GF-D8 (cell line): ENCODE results near the gene PDZRN3.
"Not testable (repeated sequence)": the region's sequence is repeated elsewhere in the genome, so short reads cannot be mapped to it uniquely, and the experiment has no call there.

ENCODE experiments used
- DNase-seq: peaks from one replicate; lab custom pipeline; 2025; lab: John Stamatoyannopoulos, UW

PDZRN3 gene

DNA sequence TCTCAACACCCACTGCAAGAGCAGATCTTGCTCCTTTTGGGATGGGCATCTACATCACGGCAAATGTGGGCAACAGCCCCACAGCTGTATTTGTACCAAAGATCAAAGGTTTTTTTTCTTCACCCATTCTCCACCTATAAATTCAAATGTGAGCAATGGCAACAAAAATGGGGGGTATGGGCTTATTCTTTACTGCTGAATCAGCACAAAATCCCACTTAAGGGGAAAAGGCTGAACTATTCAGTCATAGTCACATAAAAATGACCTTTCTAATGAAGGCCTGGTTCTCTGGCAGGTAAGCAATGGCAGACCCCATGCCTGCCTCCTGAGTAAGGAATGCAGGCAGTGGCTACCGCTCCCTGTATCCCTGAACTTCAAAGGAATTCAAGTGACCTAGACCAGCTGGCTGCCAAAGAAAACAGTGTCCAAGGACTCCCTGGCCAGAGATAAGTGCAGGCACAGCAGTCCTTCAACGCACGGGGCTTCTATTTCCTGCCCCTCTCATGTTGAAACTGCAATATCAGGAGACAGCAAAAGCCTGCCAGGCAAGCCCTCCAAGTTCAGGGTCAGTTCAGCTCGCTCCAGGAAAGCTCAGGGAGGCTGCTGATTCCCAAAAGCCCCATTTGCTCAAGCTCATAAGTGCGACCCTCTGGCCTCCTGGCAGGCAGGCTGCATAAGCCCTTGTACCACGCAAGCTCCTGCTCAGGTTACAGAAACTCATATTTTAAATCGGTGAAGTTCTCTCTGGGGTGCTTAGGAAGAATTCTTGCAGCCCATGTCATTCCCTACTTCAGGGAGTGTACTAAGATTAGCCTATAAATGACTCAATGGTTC, 134.1 kb downstream of the PDZRN3 start:
- DNase-seq: no peak

DNA sequence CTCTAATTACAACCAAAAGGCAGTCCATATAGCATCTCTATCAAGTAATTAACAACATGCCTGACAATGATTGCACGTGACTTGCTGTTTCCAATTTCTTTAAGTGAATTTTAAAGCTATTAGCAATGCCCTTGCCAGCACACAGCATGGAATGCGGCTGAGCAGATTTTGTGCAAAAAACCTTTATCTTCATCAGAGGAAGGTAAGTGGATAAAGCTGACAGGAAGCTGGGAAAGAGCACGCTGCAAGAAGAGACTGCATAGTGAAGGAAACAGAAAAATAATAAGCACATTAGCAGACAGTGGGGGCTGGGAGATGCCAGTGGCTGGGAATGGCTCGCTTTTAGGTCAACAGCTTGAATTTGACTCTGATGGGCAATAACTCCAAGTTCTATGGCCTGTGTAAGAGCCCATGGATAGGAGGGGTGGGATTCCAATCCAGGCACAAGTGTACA, 138.8 kb downstream of the PDZRN3 start:
- DNase-seq: no peak

DNA sequence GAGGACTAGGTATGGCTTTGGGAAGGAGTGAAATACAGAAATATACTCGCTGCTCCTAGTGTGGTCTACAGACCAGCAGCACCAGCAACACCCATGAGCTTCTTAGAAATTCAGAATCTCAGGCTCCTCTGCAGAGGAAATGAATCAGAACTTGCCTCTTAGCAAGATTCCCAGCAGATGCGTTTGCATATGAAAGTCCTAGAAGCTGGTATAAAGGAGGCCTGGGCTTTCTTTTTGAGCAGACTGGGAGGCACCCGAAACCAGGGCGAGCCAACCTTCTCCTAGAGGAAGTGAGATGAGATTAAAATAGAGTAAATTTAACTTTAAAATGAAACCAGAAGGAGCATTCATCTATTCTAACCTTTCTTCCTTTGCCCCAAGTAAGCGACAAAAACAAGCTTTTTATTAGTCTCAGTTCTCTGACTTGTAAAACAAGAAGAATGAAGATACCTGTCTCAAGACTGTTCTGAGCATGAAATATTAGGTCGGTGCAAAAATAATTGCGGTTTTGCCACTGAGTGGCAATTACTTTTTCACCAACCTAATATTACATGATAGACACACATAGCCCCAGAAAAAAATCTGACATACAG, 140.0 kb downstream of the PDZRN3 start:
- DNase-seq: no peak

DNA sequence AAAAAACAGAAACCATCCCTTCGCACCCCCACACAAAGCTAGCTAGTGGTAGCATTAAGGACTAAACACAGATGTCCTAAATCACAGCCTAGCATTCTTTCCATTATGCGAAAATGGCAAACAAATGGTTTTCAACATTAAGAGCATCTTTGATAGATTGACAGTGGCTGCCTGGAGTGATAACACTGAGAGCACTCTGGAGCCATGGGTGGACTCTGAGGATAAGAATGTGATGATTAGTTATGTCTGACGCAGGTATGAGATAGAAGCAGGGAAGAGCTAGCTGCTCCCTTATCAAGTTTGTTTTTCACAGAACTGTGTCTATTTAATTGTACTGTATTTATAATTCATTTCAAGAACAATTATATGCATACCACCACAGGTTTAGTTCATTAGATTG, 142.9 kb downstream of the PDZRN3 start:
- DNase-seq: no peak

DNA sequence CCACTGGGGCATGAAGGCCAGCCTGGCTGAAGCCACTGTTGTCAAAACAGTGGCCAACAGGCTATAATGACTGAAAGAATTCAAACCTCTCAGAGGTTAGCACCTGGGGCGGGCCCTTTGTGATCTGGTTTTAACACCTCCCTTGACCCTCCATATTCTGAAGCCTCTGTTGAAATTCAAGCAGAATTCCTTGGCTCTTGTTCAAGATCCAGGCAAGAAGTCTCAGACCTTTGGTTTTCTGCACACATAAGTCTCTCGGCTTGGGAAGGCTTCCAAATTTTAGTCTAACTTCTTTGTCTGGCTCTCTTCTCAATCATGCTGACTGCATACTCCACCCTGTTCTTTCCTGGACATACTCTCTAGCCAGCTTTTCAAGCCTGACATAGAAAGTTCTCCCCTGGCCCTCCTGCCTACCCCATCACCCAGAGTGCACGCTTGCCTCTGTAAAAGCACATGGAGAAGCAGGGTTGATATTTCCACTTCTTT, 144.5 kb downstream of the PDZRN3 start:
- DNase-seq: no peak

DNA sequence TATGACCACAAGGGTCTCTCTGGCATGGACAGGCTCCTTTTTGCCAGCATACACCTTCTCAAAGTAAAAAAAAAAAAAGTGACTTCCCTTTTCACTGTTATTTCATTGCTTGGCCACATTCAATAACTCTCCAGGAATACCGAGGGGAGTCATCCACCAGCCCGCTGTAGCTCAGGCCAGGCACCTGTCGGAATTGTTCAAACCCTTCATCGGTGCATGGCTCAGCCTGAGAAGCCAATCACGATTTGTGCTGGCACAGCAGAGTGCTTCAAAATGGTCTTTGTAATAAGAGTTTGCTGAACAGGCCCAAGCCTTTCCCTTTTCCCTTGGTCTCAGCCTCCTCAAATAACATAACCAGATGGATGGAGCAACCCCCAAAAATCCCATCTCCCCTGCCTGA, 145.4 kb downstream of the PDZRN3 start:
- DNase-seq: no peak

DNA sequence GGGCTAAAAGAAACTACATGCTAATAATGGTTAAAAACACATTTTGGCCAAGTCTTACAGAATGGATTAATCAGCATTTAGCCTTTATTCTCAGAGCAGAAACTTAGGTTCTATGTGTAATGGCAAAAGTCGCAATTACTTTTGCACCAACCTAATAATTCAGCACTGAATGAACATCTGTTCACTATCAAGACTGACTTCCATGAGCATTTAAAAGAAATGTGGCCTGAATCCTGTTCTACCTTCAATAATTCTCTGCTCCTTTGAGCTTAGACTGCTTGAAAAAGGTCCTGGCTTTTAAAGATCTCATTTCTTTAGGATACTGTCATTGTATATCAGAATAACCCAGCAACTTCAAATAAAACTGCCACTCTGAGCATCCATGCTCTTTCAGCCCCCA, 145.9 kb downstream of the PDZRN3 start:
- DNase-seq: no peak

DNA sequence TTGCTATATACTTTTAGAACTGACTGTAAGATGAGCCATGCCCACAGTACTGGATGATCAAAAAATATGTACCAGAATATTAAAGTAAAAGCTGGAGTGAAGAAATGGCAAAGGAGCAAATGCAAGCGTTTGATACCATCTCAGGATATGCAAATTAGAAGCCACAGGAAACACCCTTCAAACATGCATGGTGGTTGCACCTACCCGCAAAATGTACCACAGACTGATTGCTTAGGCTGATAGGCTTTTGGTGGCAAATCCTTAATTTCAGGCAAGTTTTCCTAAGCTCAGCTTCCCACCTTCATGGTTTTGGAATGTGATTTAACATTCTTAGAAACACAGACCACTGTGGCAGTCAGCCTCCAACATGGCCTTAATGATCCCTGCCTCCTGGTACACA, 149.0 kb downstream of the PDZRN3 start:
- DNase-seq: no peak

DNA sequence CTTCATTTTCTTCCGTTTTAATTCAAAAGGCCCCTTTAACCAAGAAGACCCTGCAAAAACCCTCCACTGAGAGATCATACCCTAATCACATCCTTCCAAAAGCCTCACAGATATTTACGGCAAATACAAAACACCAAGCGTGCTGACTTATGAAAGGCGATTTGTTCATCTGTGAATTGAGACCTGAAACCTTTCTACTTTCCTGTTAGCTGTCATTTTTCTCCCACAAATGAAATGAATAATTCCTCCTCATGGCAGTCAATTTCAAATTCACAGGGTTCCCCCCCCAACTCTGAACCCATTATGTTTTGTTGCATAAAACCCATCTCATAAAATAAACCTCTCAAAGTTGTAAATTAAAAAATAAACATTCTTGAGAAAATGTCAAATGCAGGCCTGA, 149.6 kb downstream of the PDZRN3 start:
- no peak for DNase-seq

DNA sequence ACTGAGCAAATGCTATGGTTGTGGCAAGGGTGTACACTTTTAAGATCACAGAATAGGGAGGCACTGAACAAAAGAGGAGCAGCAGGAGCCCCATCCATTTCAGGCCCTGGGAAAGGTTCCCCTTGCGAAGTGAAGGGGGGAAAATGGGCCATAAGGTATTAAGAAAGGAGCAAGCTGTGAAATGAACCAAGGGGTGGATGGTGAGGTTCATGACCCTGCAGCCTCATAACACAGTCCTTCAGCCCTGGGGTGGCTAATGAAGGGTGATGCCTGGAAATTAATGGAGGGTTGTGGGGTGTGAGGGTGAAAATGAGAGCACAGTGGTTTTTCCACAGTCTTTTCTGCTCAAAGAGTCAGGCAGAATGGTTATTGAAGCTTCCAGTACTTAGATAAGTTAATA, 150.1 kb downstream of the PDZRN3 start:
- DNase-seq: no peak

DNA sequence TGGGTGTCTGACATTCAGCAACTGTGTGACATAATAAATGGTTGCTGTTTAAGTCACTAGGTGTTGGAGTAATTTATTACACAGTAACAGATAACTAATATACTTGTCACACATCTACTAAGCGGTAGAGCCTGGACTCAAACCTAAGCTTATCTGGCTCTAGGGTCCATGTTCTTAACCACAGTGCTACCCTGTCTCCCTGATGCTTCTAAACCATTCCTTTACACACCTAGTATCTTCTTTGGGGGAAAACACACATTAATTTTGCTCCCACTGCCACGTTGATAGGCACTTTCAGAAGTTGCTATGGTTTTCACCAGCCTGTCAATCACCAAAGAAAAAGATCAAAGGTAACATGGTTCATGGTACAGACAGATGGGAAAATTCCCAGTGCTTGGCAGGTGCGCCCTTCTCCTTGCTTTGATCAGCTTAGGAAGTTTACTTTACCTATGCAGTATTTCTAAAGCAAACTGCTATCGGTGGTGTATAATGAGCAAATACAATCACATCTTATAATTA, 150.8 kb downstream of the PDZRN3 start:
- no peak for DNase-seq

DNA sequence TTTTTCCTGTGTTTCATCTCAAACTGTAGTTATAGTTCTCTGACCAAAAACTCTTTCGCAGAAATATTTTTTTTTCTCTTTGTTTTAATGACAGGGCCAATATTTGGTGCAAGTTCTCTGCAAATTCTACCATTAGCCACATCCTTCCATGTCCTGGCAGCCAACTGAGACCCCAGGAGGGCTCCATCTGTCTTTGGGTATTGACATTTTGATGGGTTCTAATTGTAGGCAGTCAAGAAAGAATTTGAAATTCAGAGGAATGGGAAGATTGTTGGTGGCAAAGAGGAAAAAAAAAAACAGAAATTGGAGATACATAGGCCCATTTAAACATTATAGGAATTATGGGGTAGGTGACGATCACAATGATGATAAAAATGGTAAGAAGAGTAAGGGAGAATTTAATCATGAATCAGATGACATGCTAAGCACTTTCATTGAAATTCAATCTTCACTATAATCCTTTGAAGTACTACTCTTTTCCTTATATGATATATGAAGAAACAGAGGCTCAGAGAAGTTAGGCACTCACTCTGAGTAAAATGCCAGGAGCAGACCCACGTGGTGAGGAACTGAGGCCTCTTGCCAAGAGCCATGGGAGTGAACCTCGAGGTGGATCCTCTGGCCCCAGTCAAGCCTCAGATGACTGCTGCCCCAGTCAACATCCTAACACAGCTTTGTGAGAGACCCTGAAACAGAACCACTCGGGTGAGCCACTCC, 151.4 kb downstream of the PDZRN3 start:
- no peak for DNase-seq

DNA sequence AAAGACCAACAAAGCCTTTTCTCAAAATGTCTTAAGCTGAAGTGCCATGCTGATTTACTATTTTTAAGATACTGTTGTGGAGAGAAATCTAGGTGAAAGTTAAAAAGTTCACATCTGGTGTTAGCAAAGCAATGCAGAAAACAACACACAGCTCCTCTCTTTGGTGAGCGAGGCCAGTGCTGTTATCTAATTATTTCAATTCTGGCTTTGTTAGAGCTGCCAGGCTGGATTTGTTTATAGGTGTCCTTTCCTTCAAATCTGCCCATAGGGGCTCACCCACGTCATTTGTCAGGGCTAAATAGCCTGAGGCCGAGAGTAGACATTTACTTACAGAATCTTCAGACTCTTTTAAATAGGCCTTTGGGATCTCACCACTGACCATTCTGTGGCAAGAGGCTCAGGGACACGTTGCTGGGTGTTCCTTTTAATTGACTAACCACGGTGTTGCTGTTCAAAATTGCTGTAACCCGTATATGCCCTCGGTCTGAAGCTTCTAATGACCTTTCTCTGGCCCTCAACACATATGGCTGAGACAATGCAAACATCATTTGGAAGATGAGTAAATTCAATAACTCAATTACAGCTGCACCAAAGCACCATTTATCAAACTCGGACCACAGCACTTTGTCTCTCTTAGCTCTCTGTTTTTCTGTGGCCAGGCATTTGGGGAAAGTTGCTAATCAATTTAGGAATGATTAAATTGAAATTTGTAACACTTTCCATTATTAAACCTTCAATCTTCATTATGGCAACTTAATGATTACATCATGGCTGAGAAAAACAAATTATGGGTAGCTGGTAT, 152.6 kb downstream of the PDZRN3 start:
- DNase-seq: no peak

DNA sequence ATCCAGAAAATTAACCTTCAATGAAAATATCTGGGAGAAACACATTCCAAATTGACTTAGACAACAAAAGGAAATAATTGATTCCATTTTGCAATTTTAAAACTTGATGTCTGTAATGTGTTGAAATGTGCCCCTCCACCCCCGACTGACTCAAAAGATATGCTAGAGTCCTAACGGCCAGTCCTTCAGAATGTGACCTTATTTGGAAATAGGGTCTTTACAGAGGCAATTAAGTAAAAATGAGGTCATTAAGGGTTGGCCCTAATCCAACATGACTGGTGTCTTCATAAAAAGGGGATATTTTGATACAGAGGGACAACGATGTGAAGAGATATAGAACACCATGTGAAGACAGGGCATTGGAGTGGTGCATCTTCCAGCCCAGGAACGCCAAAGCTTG, 153.9 kb downstream of the PDZRN3 start:
- DNase-seq: no peak

DNA sequence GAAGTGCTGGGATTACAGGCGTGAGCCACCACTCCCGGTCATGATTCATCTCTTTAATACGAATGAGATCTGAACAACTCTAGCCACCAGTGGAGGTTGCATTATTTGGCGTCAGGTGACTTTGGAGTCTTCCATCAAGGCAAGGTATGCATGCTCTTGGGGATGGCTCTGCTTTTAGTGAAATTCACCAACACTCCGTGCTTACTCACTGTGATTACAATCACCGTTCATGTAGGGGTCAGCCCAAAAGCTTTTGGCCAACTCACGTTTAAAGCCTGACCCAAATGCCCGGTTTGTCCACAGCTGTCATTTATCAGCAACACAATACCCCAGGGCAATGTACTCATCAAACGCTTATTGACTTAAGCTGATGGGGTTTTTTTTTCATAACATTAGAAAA, 155.4 kb downstream of the PDZRN3 start:
- DNase-seq: no peak

DNA sequence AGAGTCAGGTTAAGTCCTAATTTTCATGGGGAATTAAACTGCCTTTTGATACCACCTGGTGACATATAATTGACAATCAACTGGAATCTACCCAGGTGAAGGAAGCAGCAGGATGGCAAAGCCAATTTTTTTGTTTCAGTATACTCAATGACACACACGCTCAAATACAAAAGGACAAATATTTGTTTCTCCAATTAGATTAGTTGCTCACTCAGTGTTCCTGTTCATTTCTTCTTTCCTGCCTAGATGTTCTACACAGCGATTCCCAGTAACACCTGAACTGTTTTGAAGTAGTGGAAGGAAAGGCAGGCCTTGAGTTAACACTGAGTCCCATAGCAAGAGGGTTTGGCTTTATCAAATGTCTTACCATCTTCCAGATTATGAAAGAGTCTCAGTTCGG, 157.5 kb downstream of the PDZRN3 start:
- no peak for DNase-seq

DNA sequence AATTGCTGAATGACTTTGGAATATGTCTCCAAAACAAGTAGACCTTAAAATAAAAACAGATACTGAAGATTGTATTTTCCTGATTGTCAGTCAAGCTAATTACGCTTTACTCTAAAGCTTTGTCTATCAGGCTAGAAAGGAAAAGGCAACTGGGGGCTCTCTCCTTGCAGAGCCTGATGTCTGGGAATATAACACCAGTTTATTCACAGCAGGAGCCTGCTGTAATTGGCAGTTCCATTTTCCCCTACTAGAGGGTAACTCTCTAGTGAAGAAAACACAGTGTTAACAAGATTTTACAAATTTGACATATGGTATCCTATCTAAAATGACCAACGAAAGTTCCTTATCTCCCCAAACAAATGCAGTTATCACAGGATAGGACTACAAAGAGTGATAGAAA, 158.8 kb downstream of the PDZRN3 start:
- DNase-seq: no peak

DNA sequence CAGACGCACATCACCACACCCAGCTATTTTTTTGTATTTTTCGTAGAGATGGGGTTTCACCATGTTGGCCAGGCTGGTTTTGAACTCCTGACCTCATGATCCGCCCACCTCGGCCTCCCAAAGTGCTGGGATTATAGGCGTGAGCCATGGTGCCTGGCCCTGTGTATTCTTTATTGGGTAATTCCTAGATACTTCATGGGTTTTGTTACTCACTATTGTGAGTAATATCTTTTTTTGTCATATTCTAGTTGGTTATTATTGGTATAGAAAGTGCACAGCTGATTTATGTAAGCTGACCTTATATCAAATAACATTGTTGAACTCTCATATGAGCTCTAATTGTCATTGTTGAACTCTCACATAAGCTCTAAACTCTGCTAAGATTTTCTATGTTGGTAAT, 160.6 kb downstream of the PDZRN3 start:
- DNase-seq: not testable (repeated sequence)

DNA sequence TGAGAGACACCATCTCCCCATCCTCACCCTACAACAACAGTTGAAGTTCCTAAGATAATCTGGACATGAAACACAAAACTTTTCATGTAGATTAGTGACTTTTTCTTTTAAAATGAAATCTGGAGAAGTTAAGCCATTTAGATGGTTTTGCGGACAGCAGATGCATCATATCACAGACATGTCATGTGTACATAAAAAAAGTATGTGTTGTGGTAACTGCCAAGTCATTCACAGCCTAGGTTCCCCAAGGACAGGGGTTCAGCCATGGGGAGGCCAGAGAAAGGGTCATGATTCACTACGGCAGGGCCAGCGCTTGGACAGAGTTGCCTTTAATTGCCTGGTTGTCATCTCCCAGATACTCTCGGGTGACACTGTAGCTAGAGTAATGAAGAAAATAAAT, 163.2 kb downstream of the PDZRN3 start:
- no peak for DNase-seq

DNA sequence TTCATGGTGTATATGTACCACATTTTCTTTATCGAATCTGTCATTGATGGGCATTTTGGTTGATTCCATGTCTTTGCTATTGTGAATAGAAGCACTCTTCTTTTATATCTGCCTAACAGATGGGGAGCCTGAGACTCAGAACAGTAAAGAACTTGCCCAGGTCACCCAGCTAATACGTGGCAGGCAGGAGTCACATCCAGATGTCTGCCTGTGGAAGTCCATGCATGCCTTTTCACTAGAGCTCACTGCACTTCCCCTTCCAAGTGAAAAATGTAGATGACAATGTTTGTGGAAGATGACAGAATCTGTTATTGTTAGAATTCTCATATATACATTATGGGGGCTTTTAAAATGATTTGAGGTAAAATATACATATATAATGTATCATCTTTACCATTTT, 165.0 kb downstream of the PDZRN3 start:
- DNase-seq: no peak

DNA sequence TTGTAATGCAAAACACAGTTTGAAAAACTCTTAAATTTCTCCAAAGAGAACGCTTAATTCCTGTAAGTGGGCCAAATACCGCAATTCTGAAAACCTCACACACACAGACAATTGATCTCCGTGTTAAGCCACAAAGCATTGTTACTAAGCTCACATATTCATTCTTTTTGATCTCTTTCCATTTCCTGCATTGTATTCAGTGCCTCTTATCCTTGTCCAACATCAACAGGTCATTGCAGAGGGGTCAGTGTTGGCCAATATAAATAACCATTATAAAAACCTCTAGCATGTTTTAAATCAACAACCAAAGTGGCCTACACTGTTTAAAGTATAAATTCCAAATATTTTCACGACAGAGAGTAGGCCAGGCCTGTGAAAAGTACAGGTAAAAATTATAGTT, 171.1 kb downstream of the PDZRN3 start:
- DNase-seq: no peak

DNA sequence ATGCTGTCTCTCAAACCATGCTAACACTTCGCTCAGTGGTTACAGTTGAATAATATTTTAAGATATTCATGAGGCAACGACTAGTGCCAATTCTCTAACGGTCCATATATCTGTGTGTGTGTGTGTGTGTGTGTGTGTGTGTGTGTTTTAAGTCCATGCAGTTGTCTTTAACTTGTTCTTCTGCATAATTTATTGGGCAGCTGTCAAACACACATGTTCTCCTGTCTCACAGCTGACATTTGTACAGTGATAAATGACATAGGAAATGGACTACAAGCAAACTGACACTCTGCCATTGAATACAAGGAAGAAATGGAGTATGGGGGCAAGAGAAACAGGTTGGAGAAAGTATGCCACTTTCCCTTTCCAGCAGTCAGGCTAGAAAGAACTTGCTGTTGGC, 172.0 kb downstream of the PDZRN3 start:
- no peak for DNase-seq
